Measurements from ENCODE around the gene PTPRC. TPM values are rescaled to one million over a fixed set of nuclear protein-coding genes. Genes with fewer than 3 reads are reported as not detected.

The PTPRC gene
- polyA plus RNA-seq, 4 donors: 5.6 to 8.5 (median 6.4) TPM

- DNase-seq (ENCODE audit: low read depth in 4 of 4, low spot score in 3 of 4): no peak
Observed at GRCh38 chr1:198694542-198694941, 55.7 kb downstream of the PTPRC start.

- no peak for DNase-seq (ENCODE audit: low read depth in 4 of 4, low spot score in 3 of 4)
Observed at GRCh38 chr1:198696211-198696610, 57.4 kb downstream of the PTPRC start.

GRCh38 chr1:198699167-198700015 lies 60.6 kb downstream of the PTPRC start:
- no peak for DNase-seq (ENCODE audit: low read depth in 4 of 4, low spot score in 3 of 4)

GRCh38 chr1:198700016-198700392 lies 61.2 kb downstream of the PTPRC start:
- DNase-seq (ENCODE audit: low read depth in 4 of 4, low spot score in 3 of 4): no peak

GRCh38 chr1:198700396-198700795 lies 61.6 kb downstream of the PTPRC start:
- DNase-seq (ENCODE audit: low read depth in 4 of 4, low spot score in 3 of 4): no peak

- DNase-seq (ENCODE audit: low read depth in 4 of 4, low spot score in 3 of 4): no peak
Observed at GRCh38 chr1:198701250-198701649, 62.4 kb downstream of the PTPRC start.

- no peak for DNase-seq (ENCODE audit: low read depth in 4 of 4, low spot score in 3 of 4)
Observed at GRCh38 chr1:198701766-198702539, 63.1 kb downstream of the PTPRC start.

GRCh38 chr1:198708761-198709525 lies 70.1 kb downstream of the PTPRC start:
- no peak for DNase-seq (ENCODE audit: low read depth in 4 of 4, low spot score in 3 of 4)

- no peak for DNase-seq (ENCODE audit: low read depth in 4 of 4, low spot score in 3 of 4)
Observed at GRCh38 chr1:198711837-198712236, 73.0 kb downstream of the PTPRC start.

GRCh38 chr1:198713081-198713480 lies 74.2 kb downstream of the PTPRC start:
- no peak for DNase-seq (ENCODE audit: low read depth in 4 of 4, low spot score in 3 of 4)

- no peak for DNase-seq (ENCODE audit: low read depth in 4 of 4, low spot score in 3 of 4)
Observed at GRCh38 chr1:198714271-198714670, 75.4 kb downstream of the PTPRC start.

GRCh38 chr1:198716051-198716450 lies 77.2 kb downstream of the PTPRC start:
- DNase-seq (ENCODE audit: low read depth in 4 of 4, low spot score in 3 of 4): no peak

GRCh38 chr1:198717510-198717909 lies 78.7 kb downstream of the PTPRC start:
- no peak for DNase-seq (ENCODE audit: low read depth in 4 of 4, low spot score in 3 of 4)

- no peak for DNase-seq (ENCODE audit: low read depth in 4 of 4, low spot score in 3 of 4)
Observed at GRCh38 chr1:198723127-198723526, 84.3 kb downstream of the PTPRC start.

GRCh38 chr1:198725090-198725489 lies 86.2 kb downstream of the PTPRC start:
- DNase-seq (ENCODE audit: low read depth in 4 of 4, low spot score in 3 of 4): no peak

- DNase-seq (ENCODE audit: low read depth in 4 of 4, low spot score in 3 of 4): no peak
Observed at GRCh38 chr1:198726455-198726854, 87.6 kb downstream of the PTPRC start.

- DNase-seq (ENCODE audit: low read depth in 4 of 4, low spot score in 3 of 4): no peak
Observed at GRCh38 chr1:198729195-198729863, 90.5 kb downstream of the PTPRC start.

GRCh38 chr1:198730952-198731351 lies 92.1 kb downstream of the PTPRC start:
- no peak for DNase-seq (ENCODE audit: low read depth in 4 of 4, low spot score in 3 of 4)

GRCh38 chr1:198734323-198735008 lies 95.6 kb downstream of the PTPRC start:
- no peak for DNase-seq (ENCODE audit: low read depth in 4 of 4, low spot score in 3 of 4)

GRCh38 chr1:198741744-198742143 lies 102.9 kb downstream of the PTPRC start:
- DNase-seq (ENCODE audit: low read depth in 4 of 4, low spot score in 3 of 4): no peak
